Fibroblast of mammary gland (primary cell): ENCODE measurements around the gene OR6P1.

Source experiments
- DNase-seq: peaks from one replicate; pipeline ENCODE4 v3.0.0-alpha.2; 2010; ENCODE audit warnings: low read depth
- H3K4me3 ChIP-seq: 2 replicates; pipeline ENCODE4 v1.5.1; 2011; ENCODE audit warnings: low read depth, mild to moderate bottlenecking, low read length, moderate library complexity; ENCODE audit not compliant: control insufficient read depth
- CTCF ChIP-seq: conservative IDR thresholded peaks from 2 replicates; pipeline ENCODE4 v1.5.1; 2011; ENCODE audit warnings: low read depth, low read length, inconsistent platforms; ENCODE audit not compliant: control insufficient read depth, insufficient read depth

OR6P1 gene

GRCh38 chr1:158521666-158522058 is 48.7 kb downstream of the OR6P1 start:
- no peak overlapping the region for H3K4me3 ChIP-seq
- no peak for TF ChIP-seq CTCF

GRCh38 chr1:158520955-158521665 is 49.3 kb downstream of the OR6P1 start:
- no peak for DNase-seq
- no peak for TF ChIP-seq CTCF
- H3K4me3 ChIP-seq: no peak overlapping the region

More at GRCh38 chr1:158521666-158522058, 48.7 kb downstream of the OR6P1 start:
- DNase-seq: no peak

- no peak for DNase-seq
- no peak for TF ChIP-seq CTCF
Measured at GRCh38 chr1:158520021-158520420, 50.4 kb downstream of the OR6P1 start.

GRCh38 chr1:158516966-158517365 is 53.4 kb downstream of the OR6P1 start:
- no peak for DNase-seq
- no peak overlapping the region for H3K4me3 ChIP-seq
- no peak for TF ChIP-seq CTCF

More at GRCh38 chr1:158520021-158520420, 50.4 kb downstream of the OR6P1 start:
- no peak overlapping the region for H3K4me3 ChIP-seq
